Brain microvascular endothelial cell (primary cell): ENCODE measurements around the gene CHST15.

ENCODE experiments used
- DNase-seq: peaks from one replicate; pipeline ENCODE4 v3.0.0-alpha.2; 2020
- H3K27ac ChIP-seq: fragments of 250-450 bp; sonication (Bioruptor Pico); 2 replicates; pipeline ENCODE4 v1.5.1; 2020; ENCODE audit warnings: mild to moderate bottlenecking, moderate library complexity
- H3K27me3 ChIP-seq: fragments of 250-450 bp; sonication (Bioruptor Pico); replicated peaks from 2 replicates; pipeline ENCODE4 v1.5.1; 2020; ENCODE audit warnings: mild to moderate bottlenecking
- H3K36me3 ChIP-seq: fragments of 250-450 bp; sonication (Bioruptor Pico); replicated peaks from 2 replicates; pipeline ENCODE4 v1.5.1; 2020; ENCODE audit warnings: mild to moderate bottlenecking
- H3K4me3 ChIP-seq: 2 replicates; pipeline ENCODE4 v1.5.1; 2011; ENCODE audit warnings: low read depth, mild to moderate bottlenecking, control low read depth, low read length, moderate library complexity
- in situ Hi-C: cut with HindIII; loops from 2 replicates; pipeline ENCODE4 v1.10.0; 2017; ENCODE audit warnings: low sequenced_read_pairs, low pct_ligation_motif_present
- TF ChIP-seq, protein P1 (sequence below): IDR thresholded peaks from 2 replicates; pipeline ENCODE4 v1.5.1; 2011; ENCODE audit warnings: low read depth, mild to moderate bottlenecking, moderate library complexity, low read length, control low read depth, inconsistent platforms; ENCODE audit errors: missing control alignments

Gene CHST15

DNA sequence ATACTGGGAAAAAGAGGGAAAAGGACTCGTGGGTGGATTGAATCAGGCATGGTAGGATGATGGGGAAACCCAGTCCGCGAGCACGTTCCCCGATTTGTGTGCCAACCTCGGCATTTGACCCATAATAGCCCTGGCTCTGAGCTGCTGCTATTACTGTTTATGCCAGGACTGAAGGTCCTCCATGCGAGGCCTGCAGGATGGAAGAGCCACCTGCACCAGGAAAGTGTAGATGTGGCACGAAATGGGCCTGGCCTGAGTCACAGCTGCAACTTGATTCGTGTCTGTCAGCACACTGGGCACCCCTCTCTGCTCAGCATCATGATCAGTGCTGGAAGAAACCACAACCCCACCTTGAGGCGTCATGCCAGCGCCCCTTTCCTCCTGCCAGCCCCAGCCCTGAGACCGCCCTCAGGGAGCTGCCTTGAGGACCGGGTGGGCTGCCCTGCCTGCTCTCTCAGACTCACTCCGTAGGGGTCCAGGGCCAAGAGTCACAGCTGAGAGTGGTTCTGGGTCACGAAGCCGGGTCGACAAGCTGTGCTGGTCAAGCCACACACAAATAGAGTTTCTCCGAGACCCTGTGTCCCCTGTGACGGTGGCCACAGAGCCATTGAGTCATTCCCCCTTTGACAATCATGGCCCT is 74.4 kb downstream of the CHST15 start:
- DNase-seq: no peak
- in situ Hi-C loops: no loop called here
- Histone ChIP-seq H3K36me3 (no peaks in the 10 kb centered on the region), H3K27ac (no peak overlapping the region), H3K4me3 (no peak overlapping the region), H3K27me3 (no peaks in the 10 kb centered on the region)
- TF ChIP-seq, protein P1, sequence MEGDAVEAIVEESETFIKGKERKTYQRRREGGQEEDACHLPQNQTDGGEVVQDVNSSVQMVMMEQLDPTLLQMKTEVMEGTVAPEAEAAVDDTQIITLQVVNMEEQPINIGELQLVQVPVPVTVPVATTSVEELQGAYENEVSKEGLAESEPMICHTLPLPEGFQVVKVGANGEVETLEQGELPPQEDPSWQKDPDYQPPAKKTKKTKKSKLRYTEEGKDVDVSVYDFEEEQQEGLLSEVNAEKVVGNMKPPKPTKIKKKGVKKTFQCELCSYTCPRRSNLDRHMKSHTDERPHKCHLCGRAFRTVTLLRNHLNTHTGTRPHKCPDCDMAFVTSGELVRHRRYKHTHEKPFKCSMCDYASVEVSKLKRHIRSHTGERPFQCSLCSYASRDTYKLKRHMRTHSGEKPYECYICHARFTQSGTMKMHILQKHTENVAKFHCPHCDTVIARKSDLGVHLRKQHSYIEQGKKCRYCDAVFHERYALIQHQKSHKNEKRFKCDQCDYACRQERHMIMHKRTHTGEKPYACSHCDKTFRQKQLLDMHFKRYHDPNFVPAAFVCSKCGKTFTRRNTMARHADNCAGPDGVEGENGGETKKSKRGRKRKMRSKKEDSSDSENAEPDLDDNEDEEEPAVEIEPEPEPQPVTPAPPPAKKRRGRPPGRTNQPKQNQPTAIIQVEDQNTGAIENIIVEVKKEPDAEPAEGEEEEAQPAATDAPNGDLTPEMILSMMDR: no peak

DNA sequence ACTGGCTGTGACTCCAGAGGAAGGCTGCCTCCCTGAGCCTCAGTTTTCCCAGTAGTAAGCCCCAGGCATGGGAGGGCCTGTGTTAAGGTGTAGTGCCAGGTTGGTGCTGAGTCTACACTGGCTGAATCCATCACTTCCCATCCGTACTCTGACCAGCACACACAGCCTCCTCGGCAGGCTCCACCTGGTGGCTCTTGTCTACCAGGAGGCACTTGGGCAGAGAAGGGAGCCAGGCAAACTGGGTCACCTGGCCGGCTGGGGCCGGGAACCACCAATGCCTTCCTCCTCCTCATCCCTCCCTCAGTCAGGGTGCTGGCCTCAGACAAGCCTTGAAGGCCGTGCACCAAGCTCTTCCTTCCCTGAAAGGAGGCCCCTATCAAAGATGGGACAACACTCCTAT is 75.7 kb downstream of the CHST15 start:
- in situ Hi-C loops: no loop called here
- no peaks in the 10 kb centered on the region for H3K36me3 ChIP-seq
- DNase-seq: no peak

DNA sequence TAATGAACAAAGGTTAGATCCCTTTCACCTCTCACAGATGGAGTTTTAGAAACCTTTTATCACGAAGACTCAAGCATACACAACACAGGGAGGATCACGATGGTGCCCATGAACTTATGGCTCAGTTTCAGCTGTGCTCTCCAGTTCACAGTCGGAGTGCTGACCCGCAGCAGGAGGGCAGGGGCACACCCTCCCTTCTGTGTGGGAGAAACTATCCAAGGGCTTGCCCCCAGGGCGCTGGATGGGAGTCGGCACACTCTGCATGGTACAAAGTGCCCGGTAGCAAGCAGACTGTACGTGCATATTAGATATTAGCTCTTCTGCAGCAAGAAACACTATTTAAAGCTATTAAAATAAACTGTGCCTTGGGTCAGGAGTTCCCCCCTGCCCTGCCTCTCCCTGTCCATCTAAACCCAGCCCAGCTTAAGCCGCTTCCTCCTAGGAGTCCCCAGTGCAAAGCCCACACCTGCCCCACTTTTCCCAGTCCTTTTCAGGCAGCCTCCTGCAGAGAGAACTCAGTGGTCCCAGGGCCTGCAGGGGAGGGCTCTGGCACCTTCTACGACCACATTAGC is 76.5 kb downstream of the CHST15 start:
- H3K27ac ChIP-seq: no peak overlapping the region
- in situ Hi-C loops: no loop called here
- no peaks in the 10 kb centered on the region for H3K36me3 ChIP-seq
- no peak overlapping the region for H3K4me3 ChIP-seq
- H3K27me3 ChIP-seq: no peaks in the 10 kb centered on the region
- DNase-seq: no peak
- TF ChIP-seq, protein P1: no peak

More for the DNA sequence above, 75.7 kb downstream of the CHST15 start:
- H3K27ac ChIP-seq: no peak overlapping the region
- TF ChIP-seq, protein P1: peak; percentile 18
- H3K4me3 ChIP-seq: no peak overlapping the region
- no peaks in the 10 kb centered on the region for H3K27me3 ChIP-seq

DNA sequence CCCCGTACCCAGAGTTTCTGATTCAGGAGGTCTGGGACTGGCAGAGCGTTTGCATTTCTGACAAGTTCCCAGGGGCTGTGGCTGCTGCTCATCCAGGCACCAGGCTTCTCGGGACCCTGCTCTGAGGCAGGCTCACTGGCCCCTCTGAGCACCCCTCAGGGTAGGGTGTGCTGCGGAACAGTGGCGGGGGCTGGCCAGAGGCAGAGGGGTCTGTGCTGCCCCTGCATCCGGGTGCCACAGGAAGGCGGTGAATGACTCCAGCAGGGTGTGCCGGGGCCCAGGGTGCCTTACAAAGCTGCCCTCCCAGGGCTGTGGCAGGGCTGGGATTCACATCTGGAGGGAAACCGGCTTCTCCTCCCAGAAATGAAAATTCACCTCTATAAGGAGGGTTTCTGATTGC is 77.4 kb downstream of the CHST15 start:
- DNase-seq: no peak
- no peak overlapping the region for H3K27ac ChIP-seq
- H3K36me3 ChIP-seq: no peaks in the 10 kb centered on the region
- TF ChIP-seq, protein P1: no peak
- H3K27me3 ChIP-seq: no peaks in the 10 kb centered on the region
- H3K4me3 ChIP-seq: no peak overlapping the region
- in situ Hi-C loops: no loop called here

DNA sequence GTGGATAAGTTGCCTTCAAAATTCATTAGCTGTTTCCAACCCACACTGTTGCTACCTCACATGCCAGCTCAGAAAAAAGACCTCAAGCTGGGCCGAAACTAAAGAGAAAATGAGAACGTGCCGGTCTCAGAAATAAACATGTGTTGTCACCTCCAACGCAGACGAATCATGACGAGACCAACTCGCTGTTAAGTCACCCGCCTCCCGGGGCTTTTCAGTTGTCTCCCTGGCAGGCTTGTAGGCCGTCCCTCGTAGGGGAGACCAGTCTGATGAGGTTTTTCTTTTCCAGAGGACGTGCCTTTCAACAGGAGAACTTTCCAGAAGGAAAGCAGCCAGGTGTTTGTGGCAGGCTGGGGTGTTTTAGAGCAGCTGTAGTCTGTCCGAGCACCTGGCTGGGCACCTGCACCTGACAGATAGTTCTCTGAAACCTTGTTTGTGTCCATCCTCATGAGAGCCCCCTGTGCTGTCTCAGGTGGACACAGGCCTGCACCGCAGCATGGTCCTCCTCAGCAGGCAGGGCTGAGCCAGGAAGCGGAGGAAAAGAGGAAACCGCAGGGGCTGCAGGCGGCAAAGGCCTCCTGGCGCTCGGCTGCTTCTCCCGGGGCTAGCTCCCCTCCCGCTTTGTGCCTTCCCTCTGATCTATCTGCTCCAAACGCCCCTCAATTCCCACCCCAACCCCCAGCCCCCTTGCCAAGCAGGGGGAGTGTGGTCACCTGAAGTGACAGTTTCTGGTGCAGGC is 78.8 kb downstream of the CHST15 start:
- TF ChIP-seq, protein P1: no peak
- H3K36me3 ChIP-seq: no peaks in the 10 kb centered on the region

More for the DNA sequence above, 78.8 kb downstream of the CHST15 start:
- Histone ChIP-seq H3K27ac (no peak overlapping the region), H3K4me3 (no peak overlapping the region), H3K27me3 (no peaks in the 10 kb centered on the region)
- DNase-seq: no peak
- in situ Hi-C loops: no loop called here
